SJSA1 (cell line): ENCODE data around the gene SIX4. TPM values are rescaled to one million over a fixed set of nuclear protein-coding genes. Genes with fewer than 3 reads are reported as not detected.

Experiments
- DNase-seq, 2 experiments: peaks; one replicate each; pipeline ENCODE4 v3.0.0-alpha.2; 2015 to 2020; ENCODE audit warnings: low spot score in 2 of 2, low read depth in 1 of 2
- H3K27ac ChIP-seq: fragments of 250-450 bp; sonication (Bioruptor Pico); 2 replicates; pipeline ENCODE4 v1.5.1; 2020; ENCODE audit warnings: mild to moderate bottlenecking, moderate library complexity
- H3K27me3 ChIP-seq: fragments of 250-450 bp; sonication (Bioruptor Pico); replicated peaks from 2 replicates; pipeline ENCODE4 v1.5.1; 2020; ENCODE audit warnings: mild to moderate bottlenecking, moderate library complexity
- H3K36me3 ChIP-seq: fragments of 250-450 bp; sonication (Bioruptor Pico); 2 replicates; pipeline ENCODE4 v1.5.1; 2020; ENCODE audit warnings: mild to moderate bottlenecking
- H3K4me1 ChIP-seq: fragments of 250-450 bp; sonication (Bioruptor Pico); replicated peaks from 2 replicates; pipeline ENCODE4 v1.6.1; 2021; ENCODE audit warnings: mild to moderate bottlenecking
- H3K4me3 ChIP-seq: fragments of 250-450 bp; sonication (Bioruptor Pico); 2 replicates; pipeline ENCODE4 v1.5.1; 2020; ENCODE audit warnings: mild to moderate bottlenecking
- H3K9me3 ChIP-seq: fragments of 250-450 bp; sonication (Bioruptor Pico); replicated peaks from 2 replicates; pipeline ENCODE4 v1.5.1; 2020; ENCODE audit warnings: mild to moderate bottlenecking
- total RNA-seq: library from RNA; depleted of rRNA; stranded (reverse); fragments of >200 nt; shearing (Covaris generic); gene quantifications from 2 replicates; pipeline ENCODE4 v1.2.3, GENCODE V29; 2014

Gene SIX4
- total RNA-seq, 1 experiment from 2014 or later: 5.3 TPM

- Histone ChIP-seq H3K4me3 (no peak overlapping the region), H3K36me3 (no peaks in the 10 kb centered on the region), H3K4me1 (no peaks in the 10 kb centered on the region), H3K27me3 (no peaks in the 10 kb centered on the region), H3K27ac (no peak overlapping the region), H3K9me3 (no peaks in the 10 kb centered on the region)
- no peak for DNase-seq
Observed at GRCh38 chr14:60705100-60705499, 19.1 kb downstream of the SIX4 start.

DNA sequence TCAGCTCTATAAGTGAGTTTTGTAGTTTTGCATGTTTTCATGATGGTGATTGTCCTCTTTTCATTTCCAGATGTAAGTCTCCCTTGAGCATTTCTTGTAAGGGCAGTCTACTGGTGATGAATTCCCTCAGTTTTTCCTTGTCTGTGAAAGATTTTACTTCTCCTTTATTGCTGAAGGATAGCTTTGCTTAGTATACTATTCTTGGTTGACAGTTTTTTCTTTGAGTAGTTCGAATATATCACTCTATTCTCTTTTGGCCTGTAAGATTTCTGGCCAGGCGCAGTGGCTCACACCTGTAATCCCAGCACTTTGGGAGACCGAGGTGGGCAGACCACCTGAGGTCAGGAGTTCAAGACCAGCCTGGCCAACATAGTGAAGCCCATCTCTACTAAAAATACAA lies 23.6 kb downstream of the SIX4 start:
- DNase-seq: no peak
- H3K27ac ChIP-seq: no peak overlapping the region
- no peaks in the 10 kb centered on the region for H3K27me3 ChIP-seq
- no peaks in the 10 kb centered on the region for H3K9me3 ChIP-seq
- no peak overlapping the region for H3K4me3 ChIP-seq
- no peaks in the 10 kb centered on the region for H3K36me3 ChIP-seq
- H3K4me1 ChIP-seq: no peaks in the 10 kb centered on the region

DNA sequence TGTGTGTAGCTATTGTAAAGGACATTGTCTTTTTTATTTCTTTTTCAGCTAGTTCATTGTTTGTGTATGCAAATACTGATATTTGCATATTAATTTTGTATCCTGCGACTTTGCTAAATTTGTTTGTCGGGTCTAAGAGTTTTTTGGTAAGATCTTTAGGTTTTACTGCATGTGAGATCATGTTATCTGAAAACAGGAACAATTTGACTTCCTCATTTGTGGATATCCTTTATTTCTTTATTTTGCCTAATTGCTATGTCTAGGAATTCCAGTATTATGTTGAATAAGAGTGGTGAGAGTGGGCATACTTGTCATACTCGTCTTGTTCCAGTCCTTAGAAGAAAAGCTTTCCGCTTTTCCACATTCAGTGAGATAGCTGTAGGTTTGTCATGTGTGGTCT lies 28.8 kb downstream of the SIX4 start:
- no peaks in the 10 kb centered on the region for H3K27me3 ChIP-seq
- H3K36me3 ChIP-seq: no peaks in the 10 kb centered on the region
- no peak for DNase-seq
- no peak overlapping the region for H3K4me3 ChIP-seq
- no peak overlapping the region for H3K27ac ChIP-seq
- H3K9me3 ChIP-seq: no peaks in the 10 kb centered on the region
- no peaks in the 10 kb centered on the region for H3K4me1 ChIP-seq

GRCh38 chr14:60691383-60692113 lies 32.6 kb downstream of the SIX4 start:
- Histone ChIP-seq H3K36me3 (no peaks in the 10 kb centered on the region), H3K4me1 (no peaks in the 10 kb centered on the region)
- DNase-seq: no peak

DNA sequence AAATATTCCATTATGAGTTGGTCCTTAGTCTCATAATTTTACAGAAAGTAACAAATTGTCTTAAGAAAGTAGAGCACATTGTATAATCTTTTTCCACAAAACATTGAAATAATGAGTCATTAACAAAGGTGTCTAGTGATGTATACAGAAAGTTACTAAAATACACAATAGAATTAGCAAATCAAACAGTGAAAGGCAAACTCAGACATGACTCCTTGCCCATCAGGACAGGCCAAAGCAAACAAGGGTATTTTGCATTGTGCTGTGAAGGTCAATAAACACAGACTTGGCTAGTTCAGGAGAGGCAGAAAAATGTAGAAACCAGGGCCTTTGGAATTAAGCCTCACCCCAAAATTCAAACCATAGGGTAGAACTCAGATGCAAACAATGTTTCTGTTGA lies 37.3 kb downstream of the SIX4 start:
- no peaks in the 10 kb centered on the region for H3K36me3 ChIP-seq
- H3K9me3 ChIP-seq: no peaks in the 10 kb centered on the region
- no peak for DNase-seq
- no peak overlapping the region for H3K27ac ChIP-seq
- H3K4me1 ChIP-seq: no peaks in the 10 kb centered on the region
- H3K4me3 ChIP-seq: no peak overlapping the region
- H3K27me3 ChIP-seq: no peaks in the 10 kb centered on the region

More at GRCh38 chr14:60691383-60692113, 32.6 kb downstream of the SIX4 start:
- no peaks in the 10 kb centered on the region for H3K27me3 ChIP-seq
- no peak overlapping the region for H3K27ac ChIP-seq
- H3K9me3 ChIP-seq: no peaks in the 10 kb centered on the region
- no peak overlapping the region for H3K4me3 ChIP-seq

- Histone ChIP-seq H3K4me1 (no peaks in the 10 kb centered on the region), H3K36me3 (no peaks in the 10 kb centered on the region), H3K27me3 (no peaks in the 10 kb centered on the region), H3K9me3 (no peaks in the 10 kb centered on the region), H3K4me3 (no peak overlapping the region), H3K27ac (no peak overlapping the region)
- DNase-seq: no peak
Observed at GRCh38 chr14:60684203-60684602, 39.9 kb downstream of the SIX4 start.

- Histone ChIP-seq H3K4me1 (no peaks in the 10 kb centered on the region), H3K27me3 (no peaks in the 10 kb centered on the region), H3K9me3 (no peaks in the 10 kb centered on the region), H3K4me3 (no peak overlapping the region), H3K27ac (no peak overlapping the region), H3K36me3 (no peaks in the 10 kb centered on the region)
- no peak for DNase-seq
Observed at GRCh38 chr14:60681271-60681670, 42.9 kb downstream of the SIX4 start.

GRCh38 chr14:60680511-60680910 lies 43.6 kb downstream of the SIX4 start:
- H3K27me3 ChIP-seq: no peaks in the 10 kb centered on the region
- H3K4me3 ChIP-seq: no peak overlapping the region
- no peaks in the 10 kb centered on the region for H3K9me3 ChIP-seq
- DNase-seq: no peak
- no peaks in the 10 kb centered on the region for H3K36me3 ChIP-seq
- H3K4me1 ChIP-seq: no peaks in the 10 kb centered on the region
- H3K27ac ChIP-seq: no peak overlapping the region

- H3K4me1 ChIP-seq: no peaks in the 10 kb centered on the region
- H3K27ac ChIP-seq: no peak overlapping the region
- no peak overlapping the region for H3K4me3 ChIP-seq
- H3K9me3 ChIP-seq: no peaks in the 10 kb centered on the region
- no peaks in the 10 kb centered on the region for H3K36me3 ChIP-seq
- no peak for DNase-seq
- H3K27me3 ChIP-seq: no peaks in the 10 kb centered on the region
Observed at GRCh38 chr14:60679566-60680258, 44.4 kb downstream of the SIX4 start.

GRCh38 chr14:60677701-60678100 lies 46.5 kb downstream of the SIX4 start:
- H3K27me3 ChIP-seq: no peaks in the 10 kb centered on the region
- no peaks in the 10 kb centered on the region for H3K36me3 ChIP-seq
- H3K27ac ChIP-seq: no peak overlapping the region
- no peak overlapping the region for H3K4me3 ChIP-seq
- no peak for DNase-seq
- H3K9me3 ChIP-seq: no peaks in the 10 kb centered on the region
- H3K4me1 ChIP-seq: no peaks in the 10 kb centered on the region

GRCh38 chr14:60670989-60671388 lies 53.2 kb downstream of the SIX4 start:
- Histone ChIP-seq H3K4me1 (no peaks in the 10 kb centered on the region), H3K4me3 (no peak overlapping the region), H3K9me3 (no peaks in the 10 kb centered on the region), H3K27me3 (no peaks in the 10 kb centered on the region), H3K27ac (no peak overlapping the region), H3K36me3 (no peaks in the 10 kb centered on the region)
- DNase-seq: no peak

DNA sequence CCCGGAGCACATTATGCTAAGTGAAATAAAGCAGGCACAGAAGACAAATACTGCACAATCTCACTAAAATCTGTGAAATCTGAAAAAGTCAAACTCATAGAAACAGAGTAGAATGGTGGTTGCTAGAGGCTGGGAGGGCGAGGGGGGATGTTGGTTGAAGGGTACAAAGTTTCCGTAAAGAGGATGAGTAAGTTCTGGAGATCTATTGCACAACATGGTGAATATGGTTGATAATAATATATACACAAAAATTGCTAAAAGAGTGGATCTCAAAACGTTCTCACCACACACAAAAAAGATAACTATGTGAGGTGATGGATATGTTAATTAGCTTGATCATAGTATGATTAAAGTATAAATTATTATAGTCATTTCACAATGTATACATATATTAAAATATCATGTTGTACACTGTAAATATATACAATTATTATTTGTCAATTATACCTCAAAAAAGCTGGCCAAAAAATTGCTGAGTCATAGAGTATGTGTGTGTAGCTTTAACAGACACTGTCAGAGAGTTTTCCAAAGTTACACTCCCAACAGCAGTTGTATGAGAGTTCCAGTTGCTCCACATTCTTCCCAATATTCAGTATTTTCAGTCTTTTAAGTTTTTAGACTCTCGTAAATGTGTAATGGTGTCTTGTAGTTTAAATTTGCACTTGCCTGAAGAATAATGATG lies 55.6 kb downstream of the SIX4 start:
- no peaks in the 10 kb centered on the region for H3K9me3 ChIP-seq
- DNase-seq: no peak
- no peaks in the 10 kb centered on the region for H3K36me3 ChIP-seq
- no peak overlapping the region for H3K27ac ChIP-seq
- H3K4me3 ChIP-seq: no peak overlapping the region
- H3K4me1 ChIP-seq: peaks cover 6% of the 10 kb centered on the region
- no peaks in the 10 kb centered on the region for H3K27me3 ChIP-seq

- DNase-seq: no peak
- H3K4me3 ChIP-seq: no peak overlapping the region
- no peaks in the 10 kb centered on the region for H3K27me3 ChIP-seq
- no peaks in the 10 kb centered on the region for H3K9me3 ChIP-seq
- no peaks in the 10 kb centered on the region for H3K36me3 ChIP-seq
- H3K4me1 ChIP-seq: peaks cover 6% of the 10 kb centered on the region
- H3K27ac ChIP-seq: no peak overlapping the region
Observed at GRCh38 chr14:60665177-60665550, 59.0 kb downstream of the SIX4 start.

- no peaks in the 10 kb centered on the region for H3K36me3 ChIP-seq
- no peak overlapping the region for H3K4me3 ChIP-seq
Observed at GRCh38 chr14:60662982-60663381, 61.2 kb downstream of the SIX4 start.

More at GRCh38 chr14:60662982-60663381, 61.2 kb downstream of the SIX4 start:
- DNase-seq: no peak
- Histone ChIP-seq H3K9me3 (no peaks in the 10 kb centered on the region), H3K27me3 (no peaks in the 10 kb centered on the region), H3K27ac (no peak overlapping the region), H3K4me1 (peaks cover 17% of the 10 kb centered on the region)
